ENCODE measurements around the gene CYTH1.

- TF ChIP-seq MAX (IDR thresholded peaks at IDR 0.05; ENCODE audit: low read depth) (no peak), JUND (IDR thresholded peaks at IDR 0.05) (no peak), EP300 (IDR thresholded peaks at IDR 0.05; ENCODE audit: borderline replicate concordance in 1 of 2, low read depth in 1 of 2, low read length in 1 of 2) (no peak), POLR2AphosphoS5 (IDR thresholded peaks at IDR 0.05; ENCODE audit: low read depth, low read length) (no peak), CTCF (IDR thresholded peaks at IDR 0.05) (peak; percentile 92), USF2 (IDR thresholded peaks at IDR 0.05; ENCODE audit: borderline replicate concordance, low read depth, low read length) (no peak), FOSL2 (IDR thresholded peaks at IDR 0.05; ENCODE audit: borderline replicate concordance, low read depth) (no peak)
Observed at GRCh38 chr17:78745407-78746088, 36.5 kb downstream of the CYTH1 start.
